Mesothelial cell of epicardium (in vitro differentiated cells): ENCODE results near the gene PLOD3. TPM values are rescaled to one million over a fixed set of nuclear protein-coding genes. Genes with fewer than 3 reads are reported as not detected.
"Not testable (repeated sequence)": the region's sequence is repeated elsewhere in the genome, so short reads cannot be mapped to it uniquely, and the experiment has no call there.

Experiments
- DNase-seq, 2 experiments: peaks; one replicate each; pipeline ENCODE4 v3.0.0; 2021; ENCODE audit warnings: low spot score in 2 of 2; ENCODE audit not compliant: unreplicated experiment in 2 of 2
- H3K27ac Mint-ChIP-seq: 2 replicates; pipeline ENCODE4 v1.8.0; 2021; ENCODE audit warnings: mixed read lengths
- H3K27me3 Mint-ChIP-seq: 2 replicates; pipeline ENCODE4 v1.8.0; 2021; ENCODE audit warnings: low read depth, mixed read lengths
- H3K36me3 Mint-ChIP-seq: 2 replicates; pipeline ENCODE4 v1.8.0; 2021; ENCODE audit warnings: mixed read lengths
- H3K4me1 Mint-ChIP-seq: 2 replicates; pipeline ENCODE4 v1.8.0; 2021; ENCODE audit warnings: mixed read lengths
- H3K4me3 Mint-ChIP-seq: 2 replicates; pipeline ENCODE4 v1.8.0; 2021; ENCODE audit warnings: mild to moderate bottlenecking, moderate library complexity, mixed read lengths
- H3K9me3 Mint-ChIP-seq: 2 replicates; pipeline ENCODE4 v1.8.0; 2021; ENCODE audit warnings: mixed read lengths
- CTCF ChIP-seq: fragments of 200-600 bp; sonication (generic); IDR thresholded peaks from one replicate; pipeline ENCODE4 v1.5.0; 2021; ENCODE audit warnings: antibody characterized with exemption; ENCODE audit not compliant: unreplicated experiment
- total RNA-seq: library from RNA; stranded (reverse); gene quantifications from 3 replicates; pipeline ENCODE4 v1.2.1, GENCODE V29; 2021

Gene PLOD3
- total RNA-seq, 1 donor from 2014 or later = 66.9 TPM

- no peak overlapping the region for H3K27ac Mint-ChIP-seq
- H3K27me3 Mint-ChIP-seq = peaks cover 56% of the 10 kb centered on the region
- no peak overlapping the region for H3K4me3 Mint-ChIP-seq
- peaks cover 9% of the 10 kb centered on the region for H3K36me3 Mint-ChIP-seq
- DNase-seq = no peak
- no peak for TF ChIP-seq CTCF
- no peaks in the 10 kb centered on the region for H3K9me3 Mint-ChIP-seq
- peaks cover 2% of the 10 kb centered on the region for H3K4me1 Mint-ChIP-seq
Observed at GRCh38 chr7:101202603-101202918, 14.8 kb downstream of the PLOD3 start.

- TF ChIP-seq CTCF = no peak
- Mint-ChIP-seq H3K27me3 (peaks cover 56% of the 10 kb centered on the region), H3K36me3 (peaks cover 9% of the 10 kb centered on the region), H3K27ac (no peak overlapping the region), H3K4me3 (no peak overlapping the region), H3K4me1 (peaks cover 2% of the 10 kb centered on the region), H3K9me3 (no peaks in the 10 kb centered on the region)
- no peak for DNase-seq
Observed at GRCh38 chr7:101201695-101202602, 15.4 kb downstream of the PLOD3 start.

GRCh38 chr7:101200862-101201599 is 16.4 kb downstream of the PLOD3 start, which contains the start of gene MOGAT3:
Gene MOGAT3, minus strand, starts transcription at chr7:101201036. Its CDS starts 182 bp downstream, at chr7:101200854.
- Mint-ChIP-seq H3K36me3 (peaks cover 5% of the 10 kb centered on the region), H3K4me3 (peak within 1 kb of the TSS; percentile 34), H3K4me1 (peaks cover 2% of the 10 kb centered on the region), H3K9me3 (no peaks in the 10 kb centered on the region), H3K27ac (no peak within 1 kb of the TSS), H3K27me3 (peaks cover 56% of the 10 kb centered on the region)
- no peak for TF ChIP-seq CTCF
- no peak for DNase-seq

- H3K4me1 Mint-ChIP-seq = peaks cover 2% of the 10 kb centered on the region
- H3K27ac Mint-ChIP-seq = no peak overlapping the region
- peaks cover 56% of the 10 kb centered on the region for H3K27me3 Mint-ChIP-seq
- no peaks in the 10 kb centered on the region for H3K36me3 Mint-ChIP-seq
- DNase-seq = no peak
- no peak for TF ChIP-seq CTCF
- H3K9me3 Mint-ChIP-seq = no peaks in the 10 kb centered on the region
- no peak overlapping the region for H3K4me3 Mint-ChIP-seq
Observed at GRCh38 chr7:101200504-101200861, 16.9 kb downstream of the PLOD3 start.

GRCh38 chr7:101199522-101199921 is 17.9 kb downstream of the PLOD3 start:
- H3K36me3 Mint-ChIP-seq, H3K4me1 Mint-ChIP-seq, H3K27ac Mint-ChIP-seq, DNase-seq, H3K4me3 Mint-ChIP-seq, H3K9me3 Mint-ChIP-seq: not testable (repeated sequence)
- peaks cover 54% of the 10 kb centered on the region for H3K27me3 Mint-ChIP-seq

DNA sequence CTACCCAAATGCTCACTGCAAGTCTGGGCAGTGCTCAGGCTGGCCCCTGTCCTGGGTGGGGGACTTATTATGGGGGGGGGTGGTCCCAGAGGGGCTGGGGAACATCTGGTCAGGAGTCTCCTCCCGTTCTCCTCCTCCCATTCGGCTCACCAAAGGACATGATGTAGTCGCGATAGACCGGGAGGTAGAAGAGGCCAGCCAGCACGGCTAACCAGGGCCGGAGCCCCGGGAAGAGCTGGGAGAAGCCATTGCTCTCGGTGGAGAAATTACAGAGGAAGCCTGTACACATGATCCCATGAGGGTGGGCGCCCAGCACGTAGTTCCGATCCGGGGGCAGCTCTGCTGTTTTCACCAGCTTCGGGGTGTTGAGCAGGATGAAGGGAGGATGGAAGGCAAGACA is 18.9 kb downstream of the PLOD3 start:
- DNase-seq = no peak
- Mint-ChIP-seq H3K36me3 (no peaks in the 10 kb centered on the region), H3K9me3 (no peaks in the 10 kb centered on the region), H3K4me1 (peaks cover 2% of the 10 kb centered on the region), H3K27me3 (peaks cover 44% of the 10 kb centered on the region), H3K4me3 (no peak overlapping the region), H3K27ac (no peak overlapping the region)
- no peak for TF ChIP-seq CTCF
